Right forelimb (tissue), 1 donor: Measurements from ENCODE around the gene KCNE2.
"Not testable (repeated sequence)": the region's sequence is repeated elsewhere in the genome, so short reads cannot be mapped to it uniquely, and the experiment has no call there.

ENCODE experiments used
- DNase-seq: peaks from one replicate; pipeline ENCODE4 v3.0.0-alpha.2; 2018

Gene KCNE2

GRCh38 chr21:34417448-34418077 is 53.8 kb downstream of the KCNE2 start:
- not testable (repeated sequence) for DNase-seq
